K562 (cell line): ENCODE measurements around the gene PFDN4. TPM values are rescaled to one million over a fixed set of nuclear protein-coding genes. Genes with fewer than 3 reads are reported as not detected.

ENCODE experiments used
- ATAC-seq: fragments of 200-7000 bp; cut with Tn5 transposase; 3 replicates; pipeline ENCODE4 v1.9.1; 2020; ENCODE audit warnings: moderate library complexity
- BruUV-seq: library from RNA; stranded (reverse); fragments of 400-500 nt; replicated peaks from 2 replicates; lab custom pipeline; 2021; lab: Mats Ljungman, UMichigan
- CTCF ChIA-PET: fragments of 300-600 bp; formaldehyde crosslinking; extraction: SDS; loops from one replicate; lab custom pipeline; 2021; ENCODE audit warnings: low intra/inter-chr PET ratio; lab: Yijun Ruan, JAX
- POLR2A ChIA-PET: fragments of 300-600, 350-650 bp; sonication (Branson Sonifier 250); formaldehyde crosslinking; extraction: SDS; loops from one replicate; lab custom pipeline; 2021; ENCODE audit warnings: antibody characterized with exemption, inconsistent platforms; lab: Yijun Ruan, JAX
- DNase-seq, 4 experiments: peaks; one replicate each; pipeline versions ENCODE4 v3.0.0 to v3.0.0-alpha.2; 2011 to 2018; ENCODE audit warnings: low spot score in 3 of 4, mixed read lengths in 3 of 4; ENCODE audit errors: extremely low read depth in 1 of 4
- FAIRE-seq: peaks from 2 replicates; lab custom pipeline; 2011; peaks lifted over from hg19 to GRCh38; lab: Jason Lieb, UNC
- H2AFZ ChIP-seq: 2 replicates; pipeline ENCODE4 v1.6.0; 2011; ENCODE audit warnings: low read depth, low read length, control low read depth, inconsistent platforms
- H3K27ac ChIP-seq: fragments of 200-600 bp; 3 replicates; pipeline ENCODE4 v1.8.0; 2011; ENCODE audit warnings: low read depth, mild to moderate bottlenecking, control low read depth, inconsistent platforms, low read length, moderate library complexity, mixed read lengths; ENCODE audit errors: extremely low read depth
- H3K27me3 ChIP-seq, 2 experiments: fragments of 300-600 bp in 1 of 2; 2 replicates in 1 of 2; 3 replicates in 1 of 2; pipeline versions ENCODE4 v1.6.0 to v1.8.0; 2011; ENCODE audit warnings: inconsistent platforms in 2 of 2, low read length in 2 of 2, mild to moderate bottlenecking in 1 of 2, mixed read lengths in 1 of 2, moderate library complexity in 1 of 2; ENCODE audit not compliant: control insufficient read depth in 2 of 2, insufficient read depth in 2 of 2
- H3K36me3 ChIP-seq: fragments of 300-600 bp; 3 replicates; pipeline ENCODE4 v1.8.0; 2011; ENCODE audit warnings: mild to moderate bottlenecking, low read length, inconsistent platforms; ENCODE audit not compliant: control insufficient read depth, insufficient read depth
- H3K4me1 ChIP-seq, 2 experiments: fragments of 200-600 bp in 1 of 2; replicated peaks in 1 of 2; 2 replicates in 1 of 2; 3 replicates in 1 of 2; pipeline versions ENCODE4 v1.5.1 to v1.8.0; 2011; ENCODE audit warnings: inconsistent platforms in 2 of 2, low read length in 2 of 2, mild to moderate bottlenecking in 1 of 2, mixed read lengths in 1 of 2, moderate library complexity in 1 of 2; ENCODE audit not compliant: control insufficient read depth in 2 of 2, insufficient read depth in 2 of 2
- H3K4me2 ChIP-seq: 2 replicates; pipeline ENCODE4 v1.6.1; 2011; ENCODE audit warnings: low read length, control low read depth, inconsistent platforms, mixed read lengths; ENCODE audit not compliant: insufficient read depth
- H3K4me3 ChIP-seq: fragments of 200-600 bp; sonication (generic), shearing (Covaris generic); 2 replicates; pipeline ENCODE4 v1.5.1; 2016; ENCODE audit warnings: control low read depth, inconsistent platforms
- H3K79me2 ChIP-seq: fragments of 200-600 bp; 3 replicates; pipeline ENCODE4 v1.8.0; 2011; ENCODE audit warnings: low read length, inconsistent platforms; ENCODE audit not compliant: control insufficient read depth, insufficient read depth
- H3K9ac ChIP-seq, 2 experiments: 2 replicates each; pipeline versions ENCODE4 v1.6.0 to v1.6.1; 2011; ENCODE audit warnings: low read depth in 2 of 2, low read length in 2 of 2, control low read depth in 1 of 2, inconsistent platforms in 1 of 2, mild to moderate bottlenecking in 1 of 2, mixed read lengths in 1 of 2; ENCODE audit not compliant: insufficient read depth in 1 of 2
- H3K9me1 ChIP-seq: one replicate; pipeline ENCODE4 v1.6.0; 2011; ENCODE audit warnings: inconsistent platforms, mild to moderate bottlenecking, low read length, moderate library complexity; ENCODE audit not compliant: control insufficient read depth, insufficient read depth
- H3K9me3 ChIP-seq: replicated peaks from 2 replicates; pipeline ENCODE4 v1.5.1; 2011; ENCODE audit warnings: low read depth, low read length, inconsistent platforms; ENCODE audit not compliant: control insufficient read depth, insufficient read depth
- H4K20me1 ChIP-seq: replicated peaks from 2 replicates; pipeline ENCODE4 v1.6.1; 2011; ENCODE audit warnings: low read length, inconsistent platforms, mixed read lengths; ENCODE audit not compliant: control insufficient read depth, insufficient read depth
- NEUROD1 ChIP-seq: fragments of 150-350 bp; IDR thresholded peaks from 2 replicates; pipeline ENCODE4 v1.6.1; 2014; ENCODE audit warnings: borderline replicate concordance, low read length, low read depth; ENCODE audit not compliant: partially characterized antibody
- WGBS: fragments of 100-300 bp; shearing (Covaris generic); methylation state at CpG from one replicate; pipeline ENCODE4 v1.1.6; 2016; ENCODE audit warnings: low coverage, mixed read lengths; ENCODE audit not compliant: insufficient coverage; ENCODE audit errors: missing lambda C conversion rate; 5-methylcytosine and 5-hydroxymethylcytosine counted together
- in situ Hi-C: fragments of 300-500 bp; cut with MboI; formaldehyde crosslinking; loops from 4 replicates; pipeline ENCODE4 v1.15.0; 2018; ENCODE audit warnings: inconsistent platforms, mixed read lengths
- intact Hi-C: fragments of 100-400 bp; cut with micrococcal nuclease; formaldehyde crosslinking; loops from 2 replicates; pipeline ENCODE4 v1.14.2; 2022
- polyA plus RNA-seq, 8 experiments: library from polyadenylated mRNA; depleted of rRNA in 4 of 8; stranded (reverse) in 5 of 8; unstranded in 3 of 8; fragments of >200 nt; fragmentation: Nextera tagmentation in 2 of 8; fragmentation: Illumina TruSeq in 1 of 8; extraction: Ambion mirVana in 2 of 8; extraction: Trizol in 1 of 8; gene quantifications; 2 replicates each; pipeline versions ENCODE4 v1.2.1 to v1.2.3, GENCODE V29; 2011 to 2014; ENCODE audit warnings: inconsistent platforms in 1 of 8, missing spikeins in 1 of 8
- total RNA-seq, 7 experiments: library from RNA; depleted of rRNA in 6 of 7; stranded (reverse); fragments of >200 nt in 6 of 7; fragmentation: Illumina TruSeq in 2 of 7; extraction: Trizol in 2 of 7; gene quantifications; 2 replicates each; pipeline versions ENCODE4 v1.2.1 to v1.2.3, GENCODE V29; 2011 to 2021; ENCODE audit warnings: low replicate concordance in 1 of 7
- TF ChIP-seq, protein P1 (sequence below): sonication (generic); formaldehyde crosslinking; IDR thresholded peaks from 2 replicates; pipeline ENCODE4 v1.8.0; 2022; ENCODE audit warnings: missing genetic modification reagents, mild to moderate bottlenecking, borderline replicate concordance
- TF ChIP-seq, protein P2 (sequence below), 3 experiments: fragments of 200-800 bp in 1 of 3; fragments of 250-450 bp in 1 of 3; fragments of 450-650 bp in 1 of 3; sonication (Bioruptor Pico) in 1 of 3; sonication (Bioruptor generic) in 1 of 3; formaldehyde crosslinking in 1 of 3; IDR thresholded peaks; 2 replicates each; pipeline versions ENCODE4 v1.6.1 to v1.8.0; 2016 to 2022; ENCODE audit warnings: mild to moderate bottlenecking in 2 of 3, missing genetic modification characterization in 2 of 3, missing compliant biosample characterization in 1 of 3, moderate library complexity in 1 of 3

The PFDN4 gene
- total and polyA plus RNA-seq, 9 of the 15 experiments (the other 6 are each of a cell fraction or from before 2014, with no cell fraction given), result 60.1 to 214 (median 122) TPM

DNA sequence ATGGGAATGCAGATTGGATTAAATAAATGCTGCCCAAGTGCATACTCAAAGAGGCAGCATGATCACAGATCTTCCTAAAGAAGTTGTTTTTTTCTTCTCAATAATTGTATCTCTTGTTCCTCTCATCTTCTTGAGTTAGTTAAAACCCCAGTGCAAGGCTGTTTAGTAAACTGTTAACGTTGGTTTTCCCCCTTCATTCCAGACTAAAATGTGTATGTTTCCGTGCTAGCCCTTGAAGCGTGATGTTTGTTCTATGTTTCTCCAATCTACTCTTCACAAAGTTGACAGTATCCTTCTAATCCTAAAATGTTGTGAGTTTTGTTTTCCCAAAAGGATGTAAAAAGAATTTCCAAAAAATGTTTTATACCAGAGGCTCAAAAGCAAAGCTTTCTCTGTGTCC, 49.7 kb upstream of the PFDN4 start (continued):
- TF ChIP-seq, protein P1, sequence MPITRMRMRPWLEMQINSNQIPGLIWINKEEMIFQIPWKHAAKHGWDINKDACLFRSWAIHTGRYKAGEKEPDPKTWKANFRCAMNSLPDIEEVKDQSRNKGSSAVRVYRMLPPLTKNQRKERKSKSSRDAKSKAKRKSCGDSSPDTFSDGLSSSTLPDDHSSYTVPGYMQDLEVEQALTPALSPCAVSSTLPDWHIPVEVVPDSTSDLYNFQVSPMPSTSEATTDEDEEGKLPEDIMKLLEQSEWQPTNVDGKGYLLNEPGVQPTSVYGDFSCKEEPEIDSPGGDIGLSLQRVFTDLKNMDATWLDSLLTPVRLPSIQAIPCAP (CRISPR knock-in tag), result no peak

DNA sequence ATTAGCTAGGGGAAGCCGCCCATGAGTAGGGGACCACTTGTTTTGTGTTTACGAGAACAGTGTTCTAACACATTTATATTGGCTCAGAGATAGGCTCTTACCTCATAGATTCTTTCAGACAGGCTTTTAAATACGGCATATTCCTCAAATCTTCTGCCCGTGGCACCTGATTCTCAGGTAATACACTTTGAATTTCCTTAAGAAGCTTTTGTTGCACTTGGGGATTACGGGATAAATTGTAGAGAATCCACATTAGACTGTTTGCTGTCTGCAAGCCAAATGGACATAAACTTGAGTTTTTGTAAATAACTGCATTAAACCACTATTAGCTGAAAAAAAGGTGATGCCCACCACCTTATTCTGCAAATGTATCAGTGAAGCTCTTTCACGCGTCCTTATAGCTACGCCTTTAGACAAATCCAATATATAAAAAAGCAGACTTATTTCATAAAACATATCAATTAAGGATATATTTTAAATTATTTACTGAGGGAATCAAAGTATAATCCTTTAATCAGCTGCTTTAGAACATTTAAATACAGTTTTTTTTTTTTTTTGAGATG, 49.0 kb upstream of the PFDN4 start:
- ATAC-seq (no peak), DNase-seq (no peak), FAIRE-seq (no peak)
- ChIA-PET POLR2A (no interaction called here), CTCF (no interaction called here)
- no peaks in the 10 kb centered on the region for H3K4me1 ChIP-seq
- H3K9me1 ChIP-seq, result no peaks in the 10 kb centered on the region
- TF ChIP-seq, protein P2, sequence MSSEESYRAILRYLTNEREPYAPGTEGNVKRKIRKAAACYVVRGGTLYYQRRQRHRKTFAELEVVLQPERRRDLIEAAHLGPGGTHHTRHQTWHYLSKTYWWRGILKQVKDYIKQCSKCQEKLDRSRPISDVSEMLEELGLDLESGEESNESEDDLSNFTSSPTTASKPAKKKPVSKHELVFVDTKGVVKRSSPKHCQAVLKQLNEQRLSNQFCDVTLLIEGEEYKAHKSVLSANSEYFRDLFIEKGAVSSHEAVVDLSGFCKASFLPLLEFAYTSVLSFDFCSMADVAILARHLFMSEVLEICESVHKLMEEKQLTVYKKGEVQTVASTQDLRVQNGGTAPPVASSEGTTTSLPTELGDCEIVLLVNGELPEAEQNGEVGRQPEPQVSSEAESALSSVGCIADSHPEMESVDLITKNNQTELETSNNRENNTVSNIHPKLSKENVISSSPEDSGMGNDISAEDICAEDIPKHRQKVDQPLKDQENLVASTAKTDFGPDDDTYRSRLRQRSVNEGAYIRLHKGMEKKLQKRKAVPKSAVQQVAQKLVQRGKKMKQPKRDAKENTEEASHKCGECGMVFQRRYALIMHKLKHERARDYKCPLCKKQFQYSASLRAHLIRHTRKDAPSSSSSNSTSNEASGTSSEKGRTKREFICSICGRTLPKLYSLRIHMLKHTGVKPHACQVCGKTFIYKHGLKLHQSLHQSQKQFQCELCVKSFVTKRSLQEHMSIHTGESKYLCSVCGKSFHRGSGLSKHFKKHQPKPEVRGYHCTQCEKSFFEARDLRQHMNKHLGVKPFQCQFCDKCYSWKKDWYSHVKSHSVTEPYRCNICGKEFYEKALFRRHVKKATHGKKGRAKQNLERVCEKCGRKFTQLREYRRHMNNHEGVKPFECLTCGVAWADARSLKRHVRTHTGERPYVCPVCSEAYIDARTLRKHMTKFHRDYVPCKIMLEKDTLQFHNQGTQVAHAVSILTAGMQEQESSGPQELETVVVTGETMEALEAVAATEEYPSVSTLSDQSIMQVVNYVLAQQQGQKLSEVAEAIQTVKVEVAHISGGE (CRISPR knock-in tag; IDR thresholded peaks at IDR 0.05), result peak in 1 of 3 experiments; percentile 83; a peak in 2 of 6 replicates
- no peak for TF ChIP-seq NEUROD1
- no peak overlapping the region for H3K27ac ChIP-seq
- in situ Hi-C loops (no loop called here), intact Hi-C loops (loop anchor here (5.0 kb wide), 1 partner anchor 62 kb away; no protein-coding TSS in a partner anchor)
- BruUV-seq, result no TSS peak
- H3K36me3 ChIP-seq, result no peaks in the 10 kb centered on the region
- no peaks in the 10 kb centered on the region for H4K20me1 ChIP-seq
- WGBS, result 3% methylated on average over 8 of the region's 8 CpGs
- H2AFZ ChIP-seq, result no peak overlapping the region
- no peaks in the 10 kb centered on the region for H3K9me3 ChIP-seq
- H3K79me2 ChIP-seq, result no peaks in the 10 kb centered on the region
- no peak overlapping the region for H3K4me2 ChIP-seq
- no peak overlapping the region for H3K4me3 ChIP-seq
- no peak overlapping the region for H3K9ac ChIP-seq
- peaks cover 29 to 36% of the 10 kb centered on the region in 2 experiments; a peak in 4 of 5 replicates for H3K27me3 ChIP-seq
